Ovary (tissue), 9 donors: ENCODE measurements around the gene GPR157. TPM values are rescaled to one million over a fixed set of nuclear protein-coding genes. Genes with fewer than 3 reads are reported as not detected.
"Not testable (repeated sequence)": the region's sequence is repeated elsewhere in the genome, so short reads cannot be mapped to it uniquely, and the experiment has no call there.

ENCODE experiments used
- DNase-seq, 5 donors: peaks; one replicate each; pipeline ENCODE4 v3.0.0-alpha.2; 2019 to 2020
- H3K27ac ChIP-seq, 2 donors: fragments of 200-600 bp; one replicate each; pipeline versions ENCODE4 v1.5.1 to v1.8.0; 2019 to 2022
- H3K27me3 ChIP-seq: fragments of 200-600 bp; one replicate; pipeline ENCODE4 v1.8.0; 2022
- H3K36me3 ChIP-seq: fragments of 200-600 bp; sonication (generic); one replicate; pipeline ENCODE4 v1.5.1; 2019
- H3K4me1 ChIP-seq: one replicate; pipeline ENCODE4 v1.8.1; 2013; ENCODE audit warnings: mild to moderate bottlenecking, moderate library complexity; ENCODE audit not compliant: insufficient read depth
- H3K4me3 ChIP-seq: fragments of 200-600 bp; sonication (generic); one replicate; pipeline ENCODE4 v1.5.1; 2017
- H3K9me3 ChIP-seq, 2 donors: fragments of 200-600 bp in 1 of 2; sonication (generic) in 1 of 2; one replicate each; pipeline versions ENCODE4 v1.5.1 to v1.8.1; 2013 to 2019; ENCODE audit warnings: mild to moderate bottlenecking in 1 of 2, moderate library complexity in 1 of 2
- CTCF ChIP-seq, 3 donors: fragments of 450-650 bp in 2 of 3; fragments of 200-600 bp in 1 of 3; IDR thresholded peaks; one replicate each; pipeline versions ENCODE4 v1.5.1 to v1.8.0; 2016 to 2022; ENCODE audit warnings: antibody characterized with exemption in 3 of 3, mild to moderate bottlenecking in 1 of 3
- EP300 ChIP-seq: sonication (generic); formaldehyde crosslinking; IDR thresholded peaks from one replicate; pipeline ENCODE4 v1.6.1; 2017; ENCODE audit warnings: antibody characterized with exemption
- POLR2A ChIP-seq: fragments of 450-650 bp; IDR thresholded peaks from one replicate; pipeline ENCODE4 v1.6.1; 2017; ENCODE audit warnings: antibody characterized with exemption, mild to moderate bottlenecking, moderate library complexity
- WGBS, 3 donors: extraction: QIAGEN DNeasy Blood & Tissue Kit in 1 of 3; methylation state at CpG; one replicate each; pipeline versions ENCODE4 v1.1.5 to v1.1.7; 2013 to 2017; 5-methylcytosine and 5-hydroxymethylcytosine counted together
- intact Hi-C, 4 donors: fragments of 100-400 bp; cut with DNase I; formaldehyde crosslinking; loops; one replicate each; pipeline versions ENCODE4 v1.11.0 to v1.15.1; 2022 to 2023
- polyA plus RNA-seq, 2 donors: library from polyadenylated mRNA; stranded (reverse); fragments of 200-250 nt in 1 of 2; fragments of 350-450 nt in 1 of 2; fragmentation: Illumina TruSeq in 1 of 2; extraction: RNeasy Lipid Tissue Mini Kit (QIAGEN cat#74804) in 1 of 2; gene quantifications; one replicate each; pipeline ENCODE4 v1.2.3, GENCODE V29; 2013 to 2014
- total RNA-seq, 7 donors: library from RNA; depleted of rRNA in 2 of 7; stranded (reverse); fragments of >200 nt in 2 of 7; fragmentation: NEBNext Ultra II Directional in 3 of 7; extraction: Animal tissue kit (Norgen Biotek cat#: 25700) in 3 of 7; gene quantifications; one replicate each; pipeline versions ENCODE4 v1.1.0 to v1.2.4, GENCODE V29; 2016 to 2023
- donor health status: DM: no; HTN: no; CAD: no; lungs with moderate emphysema.
- donor health status: DM: no; HTN: no; CAD: no.
- donor health status: Bipolar disorder and iron deficiency.
- donor health status: DM: yes; HTN: yes; CAD: no.
- donor health status: DM: no; HTN: no; CAD: no.
- donor health status: DM: yes; HTN: yes; CAD: no.

GPR157 gene
- total and polyA plus RNA-seq, 9 donors: 3.1 to 17.8 (median 8.6) TPM

- Histone ChIP-seq H3K9me3 (no peaks in the 10 kb centered on the region), H3K27ac (no peak overlapping the region), H3K4me1 (peaks cover 13% of the 10 kb centered on the region), H3K27me3 (no peaks in the 10 kb centered on the region), H3K36me3 (no peaks in the 10 kb centered on the region), H3K4me3 (no peak overlapping the region)
- TF ChIP-seq POLR2A: no peak
- TF ChIP-seq CTCF (IDR thresholded peaks at IDR 0.05): no peak
- no peak for TF ChIP-seq EP300
- DNase-seq: no peak
- 92 to 96% (median 93%) methylated on average over 7 of the region's 7 CpGs for WGBS, 3 donors
- intact Hi-C loops: no loop called here
These were observed 31.3 kb upstream of the GPR157 start for GRCh38 chr1:9160079-9160717.

- TF ChIP-seq POLR2A: no peak
- no peak for TF ChIP-seq CTCF (IDR thresholded peaks at IDR 0.05)
- no peak for TF ChIP-seq EP300
- WGBS, 3 donors: 90 to 100% (median 97%) methylated on average over 1 of the region's 1 CpG
- DNase-seq: no peak
- peaks cover 1% of the 10 kb centered on the region for H3K4me1 ChIP-seq
- no peaks in the 10 kb centered on the region for H3K36me3 ChIP-seq
- H3K9me3 ChIP-seq: no peaks in the 10 kb centered on the region
- intact Hi-C loops: no loop called here
- no peak overlapping the region for H3K4me3 ChIP-seq
- H3K27ac ChIP-seq: no peak overlapping the region
- H3K27me3 ChIP-seq: no peaks in the 10 kb centered on the region
These were observed 27.0 kb upstream of the GPR157 start for GRCh38 chr1:9155879-9156278.

GRCh38 chr1:9155405-9155804, 26.5 kb upstream of the GPR157 start:
- H3K36me3 ChIP-seq, H3K9me3 ChIP-seq, H3K27ac ChIP-seq, intact Hi-C loops, H3K4me1 ChIP-seq, H3K27me3 ChIP-seq, DNase-seq, H3K4me3 ChIP-seq: not testable (repeated sequence)

- WGBS, 3 donors: 84 to 88% (median 87%) methylated on average over 4 of the region's 4 CpGs
- TF ChIP-seq CTCF (IDR thresholded peaks at IDR 0.05) (no peak), POLR2A (no peak), EP300 (no peak)
- Histone ChIP-seq H3K4me3 (no peak overlapping the region), H3K27ac (no peak overlapping the region), H3K27me3 (no peaks in the 10 kb centered on the region), H3K9me3 (no peaks in the 10 kb centered on the region), H3K36me3 (no peaks in the 10 kb centered on the region), H3K4me1 (peaks cover 8% of the 10 kb centered on the region)
- intact Hi-C loops: no loop called here
- DNase-seq: no peak
These were observed 24.2 kb upstream of the GPR157 start for GRCh38 chr1:9153152-9153551.

- WGBS, 3 donors: 42 to 46% (median 45%) methylated on average over 10 of the region's 10 CpGs
- Histone ChIP-seq H3K27ac (peak overlapping the region in 1 of 2 donors; percentile 15), H3K27me3 (no peaks in the 10 kb centered on the region), H3K4me1 (peaks cover 8% of the 10 kb centered on the region), H3K36me3 (no peaks in the 10 kb centered on the region), H3K9me3 (no peaks in the 10 kb centered on the region), H3K4me3 (no peak overlapping the region)
- no peak for TF ChIP-seq POLR2A
- TF ChIP-seq EP300: no peak
- TF ChIP-seq CTCF (IDR thresholded peaks at IDR 0.05): no peak
- no peak for DNase-seq
- intact Hi-C loops: no loop called here
These were observed 23.6 kb upstream of the GPR157 start for GRCh38 chr1:9152535-9152934.
